Hepatocyte (in vitro differentiated cells): ENCODE data around the gene ATP2B1. TPM values are rescaled to one million over a fixed set of nuclear protein-coding genes. Genes with fewer than 3 reads are reported as not detected.

Experiments used
- DNase-seq: peaks from one replicate; pipeline ENCODE4 v3.0.0-alpha.2; 2016; ENCODE audit warnings: low spot score
- H2AFZ ChIP-seq: fragments of 200-600 bp; sonication (generic); 2 replicates; pipeline ENCODE4 v1.6.0; 2016; ENCODE audit warnings: antibody characterized with exemption, mild to moderate bottlenecking
- H3K27ac ChIP-seq: fragments of 200-600 bp; sonication (generic); 2 replicates; pipeline ENCODE4 v1.5.1; 2016; ENCODE audit warnings: mild to moderate bottlenecking
- H3K27me3 ChIP-seq: fragments of 200-600 bp; sonication (generic); 2 replicates; pipeline ENCODE4 v1.6.1; 2016
- H3K36me3 ChIP-seq: fragments of 200-600 bp; sonication (generic); replicated peaks from 2 replicates; pipeline ENCODE4 v1.5.1; 2016; ENCODE audit warnings: low read depth; ENCODE audit not compliant: insufficient read depth
- H3K4me1 ChIP-seq: fragments of 200-600 bp; sonication (generic); 2 replicates; pipeline ENCODE4 v1.5.1; 2016; ENCODE audit warnings: mild to moderate bottlenecking, moderate library complexity; ENCODE audit not compliant: insufficient read depth
- H3K4me2 ChIP-seq: fragments of 200-600 bp; sonication (generic); 2 replicates; pipeline ENCODE4 v1.6.0; 2016
- H3K4me3 ChIP-seq: fragments of 200-600 bp; sonication (generic); 2 replicates; pipeline ENCODE4 v1.5.1; 2016; ENCODE audit warnings: mild to moderate bottlenecking
- H3K79me2 ChIP-seq: fragments of 200-600 bp; sonication (generic); 2 replicates; pipeline ENCODE4 v1.6.0; 2017; ENCODE audit warnings: mild to moderate bottlenecking
- H3K9me2 ChIP-seq: fragments of 200-600 bp; sonication (generic); replicated peaks from 2 replicates; pipeline ENCODE4 v1.6.0; 2017; ENCODE audit warnings: mild to moderate bottlenecking; ENCODE audit not compliant: insufficient read depth
- H3K9me3 ChIP-seq: fragments of 200-600 bp; sonication (generic); 2 replicates; pipeline ENCODE4 v1.5.1; 2016; ENCODE audit warnings: low read depth, mild to moderate bottlenecking
- H4K20me1 ChIP-seq: fragments of 200-600 bp; sonication (generic); 2 replicates; pipeline ENCODE4 v1.6.0; 2016; ENCODE audit warnings: mild to moderate bottlenecking; ENCODE audit not compliant: insufficient read depth, poor library complexity, severe bottlenecking
- EZH2 ChIP-seq: fragments of 200-600 bp; sonication (generic); IDR thresholded peaks from 2 replicates; pipeline ENCODE4 v1.6.1; 2016; ENCODE audit warnings: antibody characterized with exemption, mild to moderate bottlenecking, borderline replicate concordance
- EZH2phosphoT487 ChIP-seq: fragments of 200-600 bp; sonication (generic); IDR thresholded peaks from one replicate; pipeline ENCODE4 v1.6.1; 2018; ENCODE audit warnings: antibody characterized with exemption, mild to moderate bottlenecking, low read depth, moderate library complexity; ENCODE audit not compliant: unreplicated experiment, severe bottlenecking
- WGBS: methylation state at CpG from one replicate; pipeline ENCODE4 v1.1.6; 2016; ENCODE audit warnings: low lambda C conversion rate; ENCODE audit errors: missing lambda C conversion rate; 5-methylcytosine and 5-hydroxymethylcytosine counted together
- polyA plus RNA-seq: library from polyadenylated mRNA; unstranded; fragments of >200 nt; fragmentation: Nextera tagmentation; extraction: Ambion mirVana; gene quantifications from 2 replicates; pipeline ENCODE4 v1.2.1, GENCODE V29; 2016
- total RNA-seq: library from RNA; depleted of rRNA; stranded (reverse); fragments of >200 nt; gene quantifications from 2 replicates; pipeline ENCODE4 v1.2.3, GENCODE V29; 2014
- TF ChIP-seq, protein P1 (sequence below): fragments of 200-600 bp; sonication (generic); IDR thresholded peaks from 2 replicates; pipeline ENCODE4 v1.5.1; 2016; ENCODE audit warnings: antibody characterized with exemption, mild to moderate bottlenecking; ENCODE audit not compliant: poor library complexity

ATP2B1 gene
- total and polyA plus RNA-seq, 2 experiments from 2014 or later = 52.2 to 67.2 TPM

DNA sequence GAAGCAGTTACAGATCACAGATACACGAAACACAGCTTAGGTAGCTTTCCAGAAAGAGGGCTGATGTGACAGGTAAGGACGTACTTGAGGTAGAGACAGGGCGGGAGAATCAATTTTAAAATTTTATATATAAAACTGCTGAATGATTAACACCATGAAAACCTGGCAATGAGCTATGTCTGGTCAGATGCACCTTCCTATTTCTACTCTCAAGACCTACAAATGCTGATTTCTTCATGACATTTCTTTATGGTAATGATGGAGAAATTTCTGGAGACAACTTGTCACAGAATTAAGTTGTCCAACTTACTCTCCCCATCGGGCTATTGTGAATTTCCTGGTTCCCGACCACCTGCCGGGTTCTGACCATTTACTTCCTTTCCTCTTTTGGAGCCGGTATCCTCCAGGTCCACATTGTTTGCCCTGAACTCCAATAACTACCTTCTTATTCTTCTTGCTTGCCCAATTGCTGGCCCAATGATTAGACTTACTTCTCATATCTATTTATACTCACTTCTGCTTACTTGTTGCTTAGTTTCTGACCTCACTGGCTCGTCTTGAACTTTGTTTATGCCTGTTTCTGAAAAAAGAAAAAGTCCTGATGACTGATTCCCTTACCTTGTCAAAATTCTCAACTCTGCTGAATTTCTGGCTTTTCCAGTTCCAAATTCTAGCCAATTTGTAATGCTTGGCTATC, 12.8 kb upstream of the ATP2B1 start:
- Histone ChIP-seq H3K79me2 (no peaks in the 10 kb centered on the region), H3K4me1 (no peaks in the 10 kb centered on the region), H3K4me3 (no peak overlapping the region), H3K9me2 (no peaks in the 10 kb centered on the region), H3K36me3 (no peaks in the 10 kb centered on the region), H3K9me3 (no peaks in the 10 kb centered on the region), H3K27ac (no peak overlapping the region), H3K27me3 (no peaks in the 10 kb centered on the region), H4K20me1 (no peaks in the 10 kb centered on the region), H2AFZ (no peak overlapping the region), H3K4me2 (no peak overlapping the region)
- TF ChIP-seq, protein P1, sequence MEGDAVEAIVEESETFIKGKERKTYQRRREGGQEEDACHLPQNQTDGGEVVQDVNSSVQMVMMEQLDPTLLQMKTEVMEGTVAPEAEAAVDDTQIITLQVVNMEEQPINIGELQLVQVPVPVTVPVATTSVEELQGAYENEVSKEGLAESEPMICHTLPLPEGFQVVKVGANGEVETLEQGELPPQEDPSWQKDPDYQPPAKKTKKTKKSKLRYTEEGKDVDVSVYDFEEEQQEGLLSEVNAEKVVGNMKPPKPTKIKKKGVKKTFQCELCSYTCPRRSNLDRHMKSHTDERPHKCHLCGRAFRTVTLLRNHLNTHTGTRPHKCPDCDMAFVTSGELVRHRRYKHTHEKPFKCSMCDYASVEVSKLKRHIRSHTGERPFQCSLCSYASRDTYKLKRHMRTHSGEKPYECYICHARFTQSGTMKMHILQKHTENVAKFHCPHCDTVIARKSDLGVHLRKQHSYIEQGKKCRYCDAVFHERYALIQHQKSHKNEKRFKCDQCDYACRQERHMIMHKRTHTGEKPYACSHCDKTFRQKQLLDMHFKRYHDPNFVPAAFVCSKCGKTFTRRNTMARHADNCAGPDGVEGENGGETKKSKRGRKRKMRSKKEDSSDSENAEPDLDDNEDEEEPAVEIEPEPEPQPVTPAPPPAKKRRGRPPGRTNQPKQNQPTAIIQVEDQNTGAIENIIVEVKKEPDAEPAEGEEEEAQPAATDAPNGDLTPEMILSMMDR = no peak
- TF ChIP-seq EZH2phosphoT487 (no peak), EZH2 (no peak)
- WGBS = 91% methylated on average over 8 of the region's 8 CpGs
- no peak for DNase-seq

DNA sequence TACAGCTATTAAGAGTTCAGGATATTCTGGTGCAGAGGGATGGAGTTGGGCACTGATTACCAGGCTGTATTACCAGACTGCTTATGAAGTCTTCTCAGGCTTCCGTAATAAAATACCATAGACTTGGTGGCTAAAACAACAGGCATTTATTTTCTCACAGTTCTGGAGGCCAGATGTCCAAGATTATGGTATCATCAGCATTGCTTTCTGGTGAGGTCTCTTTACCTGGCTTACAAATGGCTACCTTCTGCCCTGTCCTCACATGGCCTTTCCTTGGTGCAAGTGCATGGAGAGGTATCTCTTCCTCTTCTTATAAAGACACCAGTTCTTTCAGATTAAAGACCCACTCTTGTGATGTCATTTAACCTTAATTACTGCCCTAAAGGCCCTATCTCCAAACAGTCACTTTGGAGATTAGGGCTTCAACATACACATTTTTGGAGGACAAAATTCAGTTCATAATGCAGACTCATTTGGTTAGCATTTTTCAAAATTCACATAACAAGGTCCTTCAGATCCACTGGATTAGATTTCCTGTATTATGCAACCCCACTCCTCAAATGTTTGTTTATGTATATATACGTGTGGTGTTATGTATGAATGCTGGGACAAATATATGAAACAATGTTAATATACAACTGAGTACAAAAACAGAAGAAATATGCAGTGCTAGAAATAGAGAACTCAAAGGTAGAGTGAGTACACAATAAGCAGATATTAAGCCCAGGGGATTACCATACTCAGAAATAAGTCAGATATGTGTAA, 9.3 kb upstream of the ATP2B1 start:
- H3K4me1 ChIP-seq = no peaks in the 10 kb centered on the region
- no peaks in the 10 kb centered on the region for H3K36me3 ChIP-seq
- no peak overlapping the region for H3K27ac ChIP-seq
- no peak overlapping the region for H2AFZ ChIP-seq
- no peaks in the 10 kb centered on the region for H4K20me1 ChIP-seq
- H3K4me3 ChIP-seq = no peak overlapping the region
- TF ChIP-seq, protein P1 = no peak
- TF ChIP-seq EZH2 (no peak), EZH2phosphoT487 (no peak)
- H3K79me2 ChIP-seq = no peaks in the 10 kb centered on the region
- WGBS = 88% methylated on average over 2 of the region's 2 CpGs
- no peaks in the 10 kb centered on the region for H3K9me2 ChIP-seq
- no peaks in the 10 kb centered on the region for H3K27me3 ChIP-seq
- no peak for DNase-seq
- no peaks in the 10 kb centered on the region for H3K9me3 ChIP-seq
- H3K4me2 ChIP-seq = no peak overlapping the region

DNA sequence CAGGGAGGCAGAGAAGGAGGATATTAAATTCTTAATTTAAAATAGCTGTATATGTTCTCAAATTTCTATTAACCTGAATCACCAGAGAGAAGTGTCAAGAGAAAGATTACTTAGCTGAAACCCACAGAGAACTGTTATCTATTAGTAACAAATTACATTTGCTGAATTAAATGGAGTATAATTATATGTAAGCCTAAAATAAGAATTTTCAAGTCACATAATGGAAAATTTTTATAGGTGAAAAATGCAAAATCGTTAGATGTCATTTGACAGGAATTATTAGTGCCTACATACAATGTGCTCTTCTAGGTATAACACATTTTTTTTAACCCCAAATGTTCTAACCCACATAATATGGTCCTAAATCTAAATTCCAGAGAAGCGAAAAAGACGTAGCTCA, 4.1 kb upstream of the ATP2B1 start:
- no peak for DNase-seq
- WGBS = 89% methylated on average over 3 of the region's 3 CpGs

More for the DNA sequence above, 4.1 kb upstream of the ATP2B1 start:
- Histone ChIP-seq H3K4me1 (no peaks in the 10 kb centered on the region), H3K9me3 (no peaks in the 10 kb centered on the region), H3K27me3 (no peaks in the 10 kb centered on the region), H4K20me1 (no peaks in the 10 kb centered on the region), H2AFZ (no peak overlapping the region), H3K27ac (no peak overlapping the region), H3K79me2 (peaks cover 5% of the 10 kb centered on the region), H3K4me2 (no peak overlapping the region), H3K4me3 (no peak overlapping the region), H3K9me2 (no peaks in the 10 kb centered on the region), H3K36me3 (no peaks in the 10 kb centered on the region)
- TF ChIP-seq EZH2phosphoT487 (no peak), EZH2 (no peak)
